Measurements from ENCODE around the gene FRS2.

Gene FRS2

GRCh38 chr12:69467366-69467765 lies 2.8 kb upstream of the FRS2 start:
- H3K9me3 ChIP-seq (ENCODE audit: control insufficient read depth in 1 of 2, low read length in 2 of 2): no peaks in the 10 kb centered on the region
- peaks cover 0 to 6% of the 10 kb centered on the region in 2 donors for H3K36me3 ChIP-seq (ENCODE audit: control insufficient read depth in 1 of 2, insufficient read depth in 2 of 2, low read length in 2 of 2)
- no peaks in the 10 kb centered on the region for H3K27me3 ChIP-seq (ENCODE audit: low read depth, low read length)
- no peak overlapping the region for H3K4me3 ChIP-seq (ENCODE audit: low read depth in 1 of 2, low read length in 2 of 2)
- H3K27ac ChIP-seq (ENCODE audit: low read length): no peak overlapping the region
- peaks cover 0 to 18% of the 10 kb centered on the region in 2 donors for H3K4me1 ChIP-seq (ENCODE audit: control insufficient read depth in 1 of 2, insufficient read depth in 2 of 2, low read length in 2 of 2)

DNA sequence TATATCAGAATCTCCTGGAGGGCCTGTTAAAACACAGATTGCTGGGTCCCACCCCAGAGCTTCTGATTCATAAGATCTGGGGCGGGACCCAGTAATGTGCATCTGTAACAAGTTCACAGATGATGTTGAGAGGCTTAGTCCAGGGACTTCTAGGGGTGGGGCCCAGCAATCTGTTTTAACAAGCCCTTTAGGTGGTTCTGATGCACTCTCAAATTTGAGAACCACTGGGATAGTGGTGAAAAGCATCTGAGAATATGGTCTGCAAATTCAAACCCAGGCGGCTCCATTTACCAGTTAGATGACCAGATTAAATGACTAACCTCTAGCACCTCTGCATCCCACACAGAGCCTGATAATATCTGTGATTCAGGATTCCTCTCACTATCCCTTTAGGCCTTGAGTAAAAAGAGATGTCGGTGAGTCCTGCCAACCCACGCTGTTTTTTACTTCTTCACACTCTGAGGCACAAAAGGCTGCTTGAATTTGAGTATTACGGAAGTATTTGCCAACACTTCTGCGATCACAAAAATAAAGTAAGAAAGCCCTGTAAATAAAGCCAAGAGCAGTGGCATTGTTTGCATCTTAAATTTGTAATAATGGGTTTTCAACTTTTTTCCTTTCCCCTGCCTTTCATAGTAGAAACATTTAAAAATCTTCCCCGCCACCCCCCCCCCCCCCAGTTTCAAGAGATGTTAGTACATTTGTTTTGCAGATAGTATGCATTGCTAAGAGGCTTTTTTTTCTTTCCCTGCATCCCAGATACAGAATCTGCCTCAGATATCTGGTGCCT lies 1.8 kb upstream of the FRS2 start:
- H3K36me3 ChIP-seq (ENCODE audit: control insufficient read depth in 1 of 2, insufficient read depth in 2 of 2, low read length in 2 of 2): peaks cover 0 to 6% of the 10 kb centered on the region in 2 donors
- no peaks in the 10 kb centered on the region for H3K27me3 ChIP-seq (ENCODE audit: low read depth, low read length)
- no peaks in the 10 kb centered on the region for H3K9me3 ChIP-seq (ENCODE audit: control insufficient read depth in 1 of 2, low read length in 2 of 2)
- peaks cover 9 to 29% of the 10 kb centered on the region in 2 donors for H3K4me1 ChIP-seq (ENCODE audit: control insufficient read depth in 1 of 2, insufficient read depth in 2 of 2, low read length in 2 of 2)
- H3K27ac ChIP-seq (ENCODE audit: low read length): no peak overlapping the region
- no peak overlapping the region for H3K4me3 ChIP-seq (ENCODE audit: low read depth in 1 of 2, low read length in 2 of 2)

DNA sequence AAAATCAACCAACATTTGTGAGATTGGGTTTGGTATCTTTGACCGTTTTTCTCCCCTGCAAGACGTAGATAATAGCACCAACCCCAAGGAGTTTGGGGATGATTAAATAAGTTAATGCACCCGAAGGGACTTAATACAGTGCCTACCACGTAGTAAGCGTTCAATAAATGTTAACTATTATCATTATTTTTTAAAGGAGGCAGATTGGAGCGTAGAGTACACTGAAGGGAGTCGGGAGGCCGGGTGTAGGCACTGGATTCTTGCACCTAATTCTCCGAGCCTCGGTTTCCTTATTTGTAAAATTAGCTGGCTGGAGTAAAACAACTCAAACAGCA lies 367 bp upstream of the FRS2 start:
- Histone ChIP-seq H3K36me3 (ENCODE audit: control insufficient read depth in 1 of 2, insufficient read depth in 2 of 2, low read length in 2 of 2) (peaks cover 0 to 6% of the 10 kb centered on the region in 2 donors), H3K9me3 (ENCODE audit: control insufficient read depth in 1 of 2, low read length in 2 of 2) (no peaks in the 10 kb centered on the region), H3K27ac (ENCODE audit: low read length) (peak overlapping the region; percentile 83), H3K4me3 (ENCODE audit: low read depth in 1 of 2, low read length in 2 of 2) (peak overlapping the region; percentile 87 to 92), H3K4me1 (ENCODE audit: control insufficient read depth in 1 of 2, insufficient read depth in 2 of 2, low read length in 2 of 2) (peaks cover 11 to 42% of the 10 kb centered on the region in 2 donors), H3K27me3 (ENCODE audit: low read depth, low read length) (no peaks in the 10 kb centered on the region)

- no peaks in the 10 kb centered on the region for H3K9me3 ChIP-seq (ENCODE audit: control insufficient read depth in 1 of 2, low read length in 2 of 2)
- H3K4me1 ChIP-seq (ENCODE audit: control insufficient read depth in 1 of 2, insufficient read depth in 2 of 2, low read length in 2 of 2): peaks cover 11 to 51% of the 10 kb centered on the region in 2 donors
- peak overlapping the region; percentile 87 to 92 for H3K4me3 ChIP-seq (ENCODE audit: low read depth in 1 of 2, low read length in 2 of 2)
- H3K27me3 ChIP-seq (ENCODE audit: low read depth, low read length): no peaks in the 10 kb centered on the region
- peaks cover 0 to 6% of the 10 kb centered on the region in 2 donors for H3K36me3 ChIP-seq (ENCODE audit: control insufficient read depth in 1 of 2, insufficient read depth in 2 of 2, low read length in 2 of 2)
- H3K27ac ChIP-seq (ENCODE audit: low read length): peak overlapping the region; percentile 83
Observed at GRCh38 chr12:69471076-69471430, 865 bp downstream of the FRS2 start.

- Histone ChIP-seq H3K36me3 (ENCODE audit: control insufficient read depth in 1 of 2, insufficient read depth in 2 of 2, low read length in 2 of 2) (peaks cover 0 to 6% of the 10 kb centered on the region in 2 donors), H3K4me3 (ENCODE audit: low read depth in 1 of 2, low read length in 2 of 2) (peak overlapping the region; percentile 87 to 92), H3K27ac (ENCODE audit: low read length) (no peak overlapping the region), H3K9me3 (ENCODE audit: control insufficient read depth in 1 of 2, low read length in 2 of 2) (no peaks in the 10 kb centered on the region), H3K4me1 (ENCODE audit: control insufficient read depth in 1 of 2, insufficient read depth in 2 of 2, low read length in 2 of 2) (peaks cover 11 to 56% of the 10 kb centered on the region in 2 donors), H3K27me3 (ENCODE audit: low read depth, low read length) (no peaks in the 10 kb centered on the region)
Observed at GRCh38 chr12:69471667-69472385, 1.6 kb downstream of the FRS2 start.

DNA sequence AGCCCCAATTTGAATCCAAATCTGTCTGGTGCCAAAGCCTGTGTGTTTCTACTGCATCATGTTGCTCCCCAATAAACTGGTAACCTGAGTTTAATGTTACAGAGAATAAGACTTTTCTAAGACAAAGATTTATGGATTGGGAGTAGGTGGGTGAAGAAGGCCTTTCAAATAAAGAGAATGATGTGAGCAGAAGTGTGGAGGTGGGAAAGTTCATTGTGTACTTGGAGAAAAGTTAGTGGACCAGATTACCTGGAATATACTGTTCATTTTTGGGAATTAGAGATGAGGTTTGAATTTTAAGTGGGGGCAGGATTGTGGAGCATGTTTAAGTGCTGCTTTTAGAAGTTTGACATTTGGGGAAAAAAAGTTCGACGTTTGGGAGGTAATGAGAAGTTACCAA lies 3.1 kb downstream of the FRS2 start:
- no peak overlapping the region for H3K27ac ChIP-seq (ENCODE audit: low read length)

DNA sequence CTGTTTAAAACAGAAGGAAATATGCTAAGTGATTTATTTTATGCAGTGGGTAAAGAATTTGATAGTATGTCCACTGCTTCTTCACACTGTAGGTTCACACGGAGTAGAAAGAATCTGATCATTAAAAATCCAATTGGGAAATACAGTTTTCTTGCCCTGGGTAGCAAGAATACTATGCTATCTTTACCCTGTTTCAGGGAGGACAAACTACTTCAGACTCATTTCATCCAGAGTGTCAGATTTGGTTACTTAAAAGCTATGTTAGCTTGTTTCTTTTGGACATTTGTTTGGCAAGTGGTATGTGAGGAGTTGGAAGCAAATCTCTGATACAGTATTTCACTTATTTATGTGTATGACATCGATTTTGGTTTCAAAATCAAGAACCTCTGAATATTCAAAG lies 4.3 kb downstream of the FRS2 start:
- Histone ChIP-seq H3K27ac (ENCODE audit: low read length) (peak overlapping the region; percentile 30), H3K27me3 (ENCODE audit: low read depth, low read length) (no peaks in the 10 kb centered on the region), H3K4me3 (ENCODE audit: low read depth in 1 of 2, low read length in 2 of 2) (no peak overlapping the region), H3K36me3 (ENCODE audit: control insufficient read depth in 1 of 2, insufficient read depth in 2 of 2, low read length in 2 of 2) (peaks cover 0 to 6% of the 10 kb centered on the region in 2 donors), H3K9me3 (ENCODE audit: control insufficient read depth in 1 of 2, low read length in 2 of 2) (no peaks in the 10 kb centered on the region), H3K4me1 (ENCODE audit: control insufficient read depth in 1 of 2, insufficient read depth in 2 of 2, low read length in 2 of 2) (peaks cover 14 to 65% of the 10 kb centered on the region in 2 donors)

More for the DNA sequence above, 3.1 kb downstream of the FRS2 start:
- no peaks in the 10 kb centered on the region for H3K27me3 ChIP-seq (ENCODE audit: low read depth, low read length)
- no peak overlapping the region for H3K4me3 ChIP-seq (ENCODE audit: low read depth in 1 of 2, low read length in 2 of 2)
- H3K4me1 ChIP-seq (ENCODE audit: control insufficient read depth in 1 of 2, insufficient read depth in 2 of 2, low read length in 2 of 2): peaks cover 11 to 58% of the 10 kb centered on the region in 2 donors
- H3K36me3 ChIP-seq (ENCODE audit: control insufficient read depth in 1 of 2, insufficient read depth in 2 of 2, low read length in 2 of 2): peaks cover 0 to 6% of the 10 kb centered on the region in 2 donors
- no peaks in the 10 kb centered on the region for H3K9me3 ChIP-seq (ENCODE audit: control insufficient read depth in 1 of 2, low read length in 2 of 2)

GRCh38 chr12:69475237-69475975 lies 5.2 kb downstream of the FRS2 start:
- Histone ChIP-seq H3K9me3 (ENCODE audit: control insufficient read depth in 1 of 2, low read length in 2 of 2) (no peaks in the 10 kb centered on the region), H3K27ac (ENCODE audit: low read length) (peak overlapping the region; percentile 62), H3K4me1 (ENCODE audit: control insufficient read depth in 1 of 2, insufficient read depth in 2 of 2, low read length in 2 of 2) (peaks cover 14 to 61% of the 10 kb centered on the region in 2 donors), H3K27me3 (ENCODE audit: low read depth, low read length) (no peaks in the 10 kb centered on the region), H3K4me3 (ENCODE audit: low read depth in 1 of 2, low read length in 2 of 2) (peak overlapping the region in 1 of 2 donors; percentile 35), H3K36me3 (ENCODE audit: control insufficient read depth in 1 of 2, insufficient read depth in 2 of 2, low read length in 2 of 2) (peaks cover 0 to 3% of the 10 kb centered on the region in 2 donors)

GRCh38 chr12:69476276-69477017 lies 6.3 kb downstream of the FRS2 start:
- H3K4me1 ChIP-seq (ENCODE audit: control insufficient read depth in 1 of 2, insufficient read depth in 2 of 2, low read length in 2 of 2): peaks cover 14 to 56% of the 10 kb centered on the region in 2 donors
- no peaks in the 10 kb centered on the region for H3K36me3 ChIP-seq (ENCODE audit: control insufficient read depth in 1 of 2, insufficient read depth in 2 of 2, low read length in 2 of 2)
- H3K4me3 ChIP-seq (ENCODE audit: low read depth in 1 of 2, low read length in 2 of 2): peak overlapping the region; percentile 22 to 35
- no peaks in the 10 kb centered on the region for H3K9me3 ChIP-seq (ENCODE audit: control insufficient read depth in 1 of 2, low read length in 2 of 2)
- peak overlapping the region; percentile 29 for H3K27ac ChIP-seq (ENCODE audit: low read length)
- no peaks in the 10 kb centered on the region for H3K27me3 ChIP-seq (ENCODE audit: low read depth, low read length)

DNA sequence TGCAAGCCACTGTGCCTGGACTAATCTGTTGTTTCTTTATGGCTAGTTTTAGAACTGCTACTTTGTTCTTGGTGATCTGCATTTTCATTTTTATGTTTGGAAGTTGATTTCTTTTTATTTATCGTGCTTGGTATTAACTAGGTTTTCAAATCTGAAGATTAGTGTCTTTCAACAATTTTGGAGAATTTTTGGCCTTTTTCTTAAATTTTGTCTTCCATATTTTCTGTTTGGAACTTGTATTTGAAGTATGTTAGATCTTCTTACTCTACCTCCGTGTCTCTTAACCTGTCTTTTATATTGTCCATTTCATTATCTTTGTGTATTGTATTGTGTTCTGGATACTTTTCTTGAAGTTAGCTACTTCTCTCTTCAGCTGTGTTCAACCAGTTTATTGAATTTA lies 9.5 kb downstream of the FRS2 start:
- H3K4me3 ChIP-seq (ENCODE audit: low read depth in 1 of 2, low read length in 2 of 2): no peak overlapping the region
- no peak overlapping the region for H3K27ac ChIP-seq (ENCODE audit: low read length)
- no peaks in the 10 kb centered on the region for H3K9me3 ChIP-seq (ENCODE audit: control insufficient read depth in 1 of 2, low read length in 2 of 2)
- H3K4me1 ChIP-seq (ENCODE audit: control insufficient read depth in 1 of 2, insufficient read depth in 2 of 2, low read length in 2 of 2): peaks cover 6 to 27% of the 10 kb centered on the region in 2 donors
- no peaks in the 10 kb centered on the region for H3K36me3 ChIP-seq (ENCODE audit: control insufficient read depth in 1 of 2, insufficient read depth in 2 of 2, low read length in 2 of 2)
- no peaks in the 10 kb centered on the region for H3K27me3 ChIP-seq (ENCODE audit: low read depth, low read length)
